Panc1 (cell line): Measurements from ENCODE around the gene TMOD1. TPM values are rescaled to one million over a fixed set of nuclear protein-coding genes. Genes with fewer than 3 reads are reported as not detected.

Experiments used
- ATAC-seq: fragments of 200-7000 bp; cut with Tn5 transposase; 2 replicates; pipeline ENCODE4 v1.9.1; 2020; ENCODE audit warnings: mild to moderate bottlenecking, moderate library complexity
- BruUV-seq: library from RNA; stranded (reverse); fragments of 400-500 nt; replicated peaks from 2 replicates; lab custom pipeline; 2021; lab: Mats Ljungman, UMichigan
- CTCF ChIA-PET: fragments of 300-600 bp; sonication (Branson Sonifier 250); formaldehyde crosslinking; loops from one replicate; lab custom pipeline; 2022; ENCODE audit warnings: antibody characterized with exemption; lab: Charles Lee
- POLR2A ChIA-PET: fragments of 300-600 bp; sonication (Branson Sonifier 250); formaldehyde crosslinking; loops from one replicate; lab custom pipeline; 2022; ENCODE audit warnings: antibody characterized with exemption; lab: Charles Lee
- DNase-seq: peaks from one replicate; pipeline ENCODE4 v3.0.0-alpha.2; 2010; ENCODE audit warnings: low read depth, low spot score
- H3K27ac ChIP-seq: 2 replicates; pipeline ENCODE4 v1.5.1; 2011; ENCODE audit warnings: mild to moderate bottlenecking, low read length, inconsistent platforms
- H3K27me3 ChIP-seq: fragments of 200-500 bp; sonication (Bioruptor generic); 2 replicates; pipeline ENCODE4 v1.6.0; 2014; ENCODE audit warnings: low read length, inconsistent platforms; ENCODE audit not compliant: control insufficient read depth, insufficient read depth
- H3K36me3 ChIP-seq: fragments of 200-500 bp; sonication (Bioruptor generic); 2 replicates; pipeline ENCODE4 v1.5.1; 2014; ENCODE audit warnings: inconsistent platforms, mild to moderate bottlenecking, low read length, moderate library complexity; ENCODE audit not compliant: control insufficient read depth, insufficient read depth
- H3K4me1 ChIP-seq: 2 replicates; pipeline ENCODE4 v1.5.1; 2011; ENCODE audit warnings: inconsistent platforms, mild to moderate bottlenecking, low read length, moderate library complexity; ENCODE audit not compliant: control insufficient read depth, insufficient read depth
- H3K4me3 ChIP-seq, 2 experiments: 2 replicates each; pipeline ENCODE4 v1.5.1; 2011 to 2012; ENCODE audit warnings: low read depth in 2 of 2, low read length in 2 of 2, mild to moderate bottlenecking in 2 of 2, inconsistent platforms in 1 of 2, moderate library complexity in 1 of 2
- H3K9me3 ChIP-seq: fragments of 200-500 bp; sonication (Bioruptor generic); 2 replicates; pipeline ENCODE4 v1.5.1; 2014; ENCODE audit warnings: low read depth, mild to moderate bottlenecking, inconsistent platforms, low read length, moderate library complexity; ENCODE audit not compliant: control insufficient read depth, insufficient read depth
- CTCF ChIP-seq: fragments of 450-650 bp; IDR thresholded peaks from 2 replicates; pipeline ENCODE4 v1.5.1; 2017; ENCODE audit warnings: mild to moderate bottlenecking
- POLR2AphosphoS5 ChIP-seq: IDR thresholded peaks from 2 replicates; pipeline ENCODE4 v1.6.1; 2012; ENCODE audit warnings: mild to moderate bottlenecking, low read depth, low read length, moderate library complexity
- REST ChIP-seq, 2 experiments: IDR thresholded peaks; 2 replicates each; pipeline ENCODE4 v1.6.1; 2011 to 2012; ENCODE audit warnings: low read depth in 2 of 2, control low read depth in 1 of 2, low read length in 1 of 2, mild to moderate bottlenecking in 1 of 2, moderate library complexity in 1 of 2; ENCODE audit not compliant: insufficient read depth in 1 of 2
- SIN3A ChIP-seq: IDR thresholded peaks from 2 replicates; pipeline ENCODE4 v1.6.1; 2012; ENCODE audit warnings: low read depth, mild to moderate bottlenecking, low read length, moderate library complexity, borderline replicate concordance; ENCODE audit not compliant: insufficient read depth
- TCF7L2 ChIP-seq: IDR thresholded peaks from 2 replicates; pipeline ENCODE4 v1.6.1; 2011; ENCODE audit warnings: mild to moderate bottlenecking, low read depth, low read length, inconsistent platforms
- in situ Hi-C: cut with HindIII; loops from 2 replicates; pipeline ENCODE4 v1.10.0; 2016; ENCODE audit warnings: low sequenced_read_pairs, low pct_unique_long_range_greater_than_20kb
- intact Hi-C: fragments of 100-400 bp; cut with micrococcal nuclease; formaldehyde crosslinking; loops from one replicate; pipeline ENCODE4 v1.10.0; 2022; ENCODE audit not compliant: unreplicated experiment
- total RNA-seq: library from RNA; stranded (reverse); gene quantifications from one replicate; pipeline ENCODE4 v1.2.1, GENCODE V29; 2021; ENCODE audit not compliant: unreplicated experiment

Gene TMOD1
- total RNA-seq, 1 experiment from 2014 or later = 1.4 TPM

- H3K4me1 ChIP-seq = no peaks in the 10 kb centered on the region
- H3K9me3 ChIP-seq = no peaks in the 10 kb centered on the region
- ChIA-PET CTCF (no interaction called here), POLR2A (interaction anchor here (0.6 kb wide), 1 partner anchor 142 kb away, joined by 3 read pairs; no protein-coding TSS in a partner anchor)
- DNase-seq (no peak), ATAC-seq (no peak)
- no peak overlapping the region for H3K27ac ChIP-seq
- no TSS peak for BruUV-seq
- H3K27me3 ChIP-seq = no peaks in the 10 kb centered on the region
- in situ Hi-C loops (no loop called here), intact Hi-C loops (no loop called here)
- H3K4me3 ChIP-seq = no peak overlapping the region
- no peaks in the 10 kb centered on the region for H3K36me3 ChIP-seq
- TF ChIP-seq TCF7L2 = no peak
- TF ChIP-seq POLR2AphosphoS5 = no peak
- no peak for TF ChIP-seq CTCF
- TF ChIP-seq REST (IDR thresholded peaks at IDR 0.05; ENCODE audit: insufficient read depth in 1 of 2, low read depth in 2 of 2, low read length in 1 of 2) = no peak
- no peak for TF ChIP-seq SIN3A
Observed at GRCh38 chr9:97480174-97480573, 21.3 kb upstream of the TMOD1 start.

GRCh38 chr9:97480749-97481148 lies 20.7 kb upstream of the TMOD1 start:
- BruUV-seq = no TSS peak
- intact Hi-C loops = no loop called here
- Histone ChIP-seq H3K4me3 (no peak overlapping the region), H3K27ac (no peak overlapping the region), H3K36me3 (no peaks in the 10 kb centered on the region), H3K9me3 (no peaks in the 10 kb centered on the region), H3K4me1 (no peaks in the 10 kb centered on the region), H3K27me3 (no peaks in the 10 kb centered on the region)
- DNase-seq = no peak
- no peak for TF ChIP-seq POLR2AphosphoS5
- TF ChIP-seq TCF7L2 = no peak
- no peak for TF ChIP-seq SIN3A
- TF ChIP-seq REST (IDR thresholded peaks at IDR 0.05; ENCODE audit: insufficient read depth in 1 of 2, low read depth in 2 of 2, low read length in 1 of 2) = no peak
- TF ChIP-seq CTCF = no peak
- CTCF ChIA-PET = no interaction called here
- in situ Hi-C loops = no loop called here
- ATAC-seq = no peak
- POLR2A ChIA-PET = interaction anchor here (0.6 kb wide), 1 partner anchor 141 kb away, joined by 3 read pairs; no protein-coding TSS in a partner anchor
